HCT116 (cell line): ENCODE results near the gene AP5Z1. TPM values are rescaled to one million over a fixed set of nuclear protein-coding genes. Genes with fewer than 3 reads are reported as not detected.

Experiments
- ATAC-seq: fragments of 200-7000 bp; cut with Tn5 transposase; 2 replicates; pipeline ENCODE4 v1.9.1; 2020; ENCODE audit warnings: mild to moderate bottlenecking, moderate library complexity
- BruUV-seq: library from RNA; stranded (reverse); fragments of 400-500 nt; replicated peaks from 2 replicates; lab custom pipeline; 2021; lab: Mats Ljungman, UMichigan
- CTCF ChIA-PET: fragments of 300-600 bp; sonication (Branson Sonifier 250); formaldehyde crosslinking; loops from one replicate; lab custom pipeline; 2021; ENCODE audit warnings: antibody characterized with exemption; lab: Charles Lee
- POLR2A ChIA-PET: fragments of 300-600, 350-600 bp; sonication (Branson Sonifier 250); formaldehyde crosslinking; loops from one replicate; lab custom pipeline; 2021; ENCODE audit warnings: antibody characterized with exemption; lab: Charles Lee
- RAD21 ChIA-PET, 2 experiments: fragments of 300-600 bp; sonication (Branson Sonifier 250); formaldehyde crosslinking; loops; one replicate each; lab custom pipeline; 2023; ENCODE audit warnings: low total read pairs in 2 of 2; ENCODE audit not compliant: uncharacterized antibody in 2 of 2, unreplicated experiment in 2 of 2, low non-redundant PET in 1 of 2; lab: Charles Lee
- DNase-seq: peaks from one replicate; pipeline ENCODE4 v3.0.0-alpha.2; 2010; ENCODE audit warnings: low read depth, low spot score
- H2AFZ ChIP-seq: fragments of 200-600 bp; shearing (Covaris generic), sonication (generic); 2 replicates; pipeline ENCODE4 v1.6.1; 2017; ENCODE audit warnings: low read depth, mixed run types, mixed read lengths, antibody characterized with exemption, low read length; ENCODE audit not compliant: poor library complexity, severe bottlenecking
- H3K27ac ChIP-seq: 2 replicates; pipeline ENCODE4 v1.5.1; 2012; ENCODE audit warnings: low read depth, low read length
- H3K27me3 ChIP-seq: fragments of 200-600 bp; sonication (generic); 2 replicates; pipeline ENCODE4 v1.6.1; 2016; ENCODE audit warnings: mixed run types, low read length, mixed read lengths; ENCODE audit not compliant: insufficient read depth
- H3K36me3 ChIP-seq, 2 experiments: fragments of 200-500 bp in 1 of 2; fragments of 200-600 bp in 1 of 2; sonication (Bioruptor generic) in 1 of 2; sonication (generic) in 1 of 2; 2 replicates each; pipeline versions ENCODE4 v1.5.1 to v1.6.1; 2014 to 2016; ENCODE audit warnings: low read length in 2 of 2, inconsistent platforms in 1 of 2, mixed read lengths in 1 of 2, mixed run types in 1 of 2; ENCODE audit not compliant: insufficient read depth in 2 of 2, control insufficient read depth in 1 of 2
- H3K4me1 ChIP-seq, 2 experiments: fragments of 200-600 bp in 1 of 2; sonication (generic) in 1 of 2; 2 replicates each; pipeline versions ENCODE4 v1.5.1 to v1.6.1; 2012 to 2017; ENCODE audit warnings: low read length in 2 of 2, inconsistent platforms in 1 of 2, mild to moderate bottlenecking in 1 of 2, mixed read lengths in 1 of 2, mixed run types in 1 of 2, moderate library complexity in 1 of 2; ENCODE audit not compliant: insufficient read depth in 2 of 2, control insufficient read depth in 1 of 2
- H3K4me2 ChIP-seq: fragments of 200-600 bp; sonication (generic); 2 replicates; pipeline ENCODE4 v1.6.1; 2017; ENCODE audit warnings: mixed run types, low read length, mixed read lengths
- H3K4me3 ChIP-seq, 2 experiments: fragments of 200-600 bp in 1 of 2; sonication (generic) in 1 of 2; replicated peaks in 1 of 2; 2 replicates each; pipeline ENCODE4 v1.5.1; 2011 to 2016; ENCODE audit warnings: low read length in 2 of 2, control low read depth in 1 of 2, low read depth in 1 of 2, mild to moderate bottlenecking in 1 of 2, mixed read lengths in 1 of 2, mixed run types in 1 of 2
- H3K79me2 ChIP-seq: fragments of 200-600 bp; sonication (generic); 2 replicates; pipeline ENCODE4 v1.6.1; 2017; ENCODE audit warnings: mild to moderate bottlenecking, mixed run types, low read length, moderate library complexity, mixed read lengths; ENCODE audit not compliant: insufficient read depth
- H3K9ac ChIP-seq: fragments of 200-600 bp; sonication (generic); 2 replicates; pipeline ENCODE4 v1.6.1; 2016; ENCODE audit warnings: low read length, mixed read lengths
- H3K9me2 ChIP-seq: fragments of 200-600 bp; sonication (generic), shearing (Covaris generic); 2 replicates; pipeline ENCODE4 v1.6.1; 2017; ENCODE audit warnings: mixed run types, mild to moderate bottlenecking, moderate library complexity; ENCODE audit not compliant: insufficient read depth
- H3K9me3 ChIP-seq, 2 experiments: fragments of 200-500 bp in 1 of 2; fragments of 200-600 bp in 1 of 2; sonication (Bioruptor generic) in 1 of 2; sonication (generic) in 1 of 2; 2 replicates each; pipeline ENCODE4 v1.6.1; 2014 to 2017; ENCODE audit warnings: low read length in 2 of 2, mixed read lengths in 2 of 2, inconsistent platforms in 1 of 2, low read depth in 1 of 2, mild to moderate bottlenecking in 1 of 2, mixed run types in 1 of 2, moderate library complexity in 1 of 2; ENCODE audit not compliant: control insufficient read depth in 1 of 2, insufficient read depth in 1 of 2
- H4K20me1 ChIP-seq: fragments of 200-600 bp; sonication (generic), shearing (Covaris generic); 2 replicates; pipeline ENCODE4 v1.6.1; 2017; ENCODE audit warnings: mixed run types, mild to moderate bottlenecking, moderate library complexity; ENCODE audit not compliant: insufficient read depth
- ATF3 ChIP-seq: IDR thresholded peaks from 2 replicates; pipeline ENCODE4 v1.6.1; 2012
- CBX3 ChIP-seq: IDR thresholded peaks from 2 replicates; pipeline ENCODE4 v1.6.1; 2012; ENCODE audit warnings: low read depth
- CTCF ChIP-seq, 3 experiments: fragments of 200-600 bp in 1 of 3; sonication (generic) in 1 of 3; IDR thresholded peaks in 2 of 3; conservative IDR thresholded peaks in 1 of 3; 2 replicates each; pipeline ENCODE4 v1.5.1; 2012 to 2017; ENCODE audit warnings: low read depth in 2 of 3, low read length in 2 of 3, antibody characterized with exemption in 1 of 3, borderline replicate concordance in 1 of 3, control low read depth in 1 of 3, mild to moderate bottlenecking in 1 of 3, mixed read lengths in 1 of 3, mixed run types in 1 of 3, moderate library complexity in 1 of 3; ENCODE audit not compliant: insufficient read depth in 1 of 3
- ELF1 ChIP-seq: IDR thresholded peaks from 2 replicates; pipeline ENCODE4 v1.6.1; 2012; ENCODE audit warnings: low read depth, borderline replicate concordance
- EZH2 ChIP-seq: fragments of 200-600 bp; sonication (generic); IDR thresholded peaks from 2 replicates; pipeline ENCODE4 v1.6.1; 2017; ENCODE audit warnings: antibody characterized with exemption, mixed run types
- EZH2phosphoT487 ChIP-seq: fragments of 200-600 bp; IDR thresholded peaks from 2 replicates; pipeline ENCODE4 v1.6.1; 2018; ENCODE audit warnings: antibody characterized with exemption, borderline replicate concordance
- JUND ChIP-seq: IDR thresholded peaks from 2 replicates; pipeline ENCODE4 v1.6.1; 2012
- POLR2A ChIP-seq: IDR thresholded peaks from 2 replicates; pipeline ENCODE4 v1.7.0; 2011; ENCODE audit warnings: borderline replicate concordance; ENCODE audit not compliant: insufficient read depth, insufficient read length; ENCODE audit errors: extremely low read depth
- POLR2AphosphoS5 ChIP-seq: IDR thresholded peaks from 2 replicates; pipeline ENCODE4 v1.6.1; 2011; ENCODE audit warnings: mild to moderate bottlenecking, low read depth, low read length, moderate library complexity
- RAD21 ChIP-seq: IDR thresholded peaks from 2 replicates; pipeline ENCODE4 v1.6.1; 2012; ENCODE audit warnings: low read depth, mild to moderate bottlenecking
- SP1 ChIP-seq: IDR thresholded peaks from 2 replicates; pipeline ENCODE4 v1.6.1; 2012; ENCODE audit warnings: low read depth
- SRF ChIP-seq: IDR thresholded peaks from 2 replicates; pipeline ENCODE4 v1.6.1; 2012; ENCODE audit warnings: low read depth
- ZBTB33 ChIP-seq: IDR thresholded peaks from 2 replicates; pipeline ENCODE4 v1.6.1; 2011; ENCODE audit warnings: mild to moderate bottlenecking, low read length, moderate library complexity; ENCODE audit not compliant: insufficient replicate concordance; ENCODE audit errors: extremely low read depth
- ZFX ChIP-seq: fragments of 450-650 bp; IDR thresholded peaks from 2 replicates; pipeline ENCODE4 v1.6.1; 2017
- ZNF274 ChIP-seq: fragments of 200-500 bp; sonication (Bioruptor generic); IDR thresholded peaks from 2 replicates; pipeline ENCODE4 v1.6.1; 2014; ENCODE audit warnings: mild to moderate bottlenecking, low read depth, low read length, inconsistent platforms
- intact Hi-C: fragments of 100-400 bp; cut with micrococcal nuclease; formaldehyde crosslinking; loops from 2 replicates; pipeline ENCODE4 v1.10.0; 2022
- total RNA-seq: library from RNA; stranded (reverse); gene quantifications from one replicate; pipeline ENCODE4 v1.2.1, GENCODE V29; 2021; ENCODE audit not compliant: unreplicated experiment

The AP5Z1 gene
- total RNA-seq, 1 experiment from 2014 or later = 23.2 TPM

GRCh38 chr7:4818000-4818794, 42.8 kb downstream of the AP5Z1 start:
- H3K27ac ChIP-seq = no peak overlapping the region
- ChIA-PET RAD21 (no interaction called here), CTCF (no interaction called here), POLR2A (no interaction called here)
- DNase-seq (no peak), ATAC-seq (no peak)
- H3K9ac ChIP-seq = no peak overlapping the region
- H3K36me3 ChIP-seq = no peaks in the 10 kb centered on the region
- intact Hi-C loops = no loop called here
- no peaks in the 10 kb centered on the region for H3K4me1 ChIP-seq
- H3K79me2 ChIP-seq = no peaks in the 10 kb centered on the region
- H3K4me3 ChIP-seq = no peak overlapping the region
- no peaks in the 10 kb centered on the region for H3K9me2 ChIP-seq
- no peaks in the 10 kb centered on the region for H4K20me1 ChIP-seq
- no peak overlapping the region for H2AFZ ChIP-seq
- no TSS peak for BruUV-seq
- H3K27me3 ChIP-seq = no peaks in the 10 kb centered on the region
- no peak overlapping the region for H3K4me2 ChIP-seq
- no peak for TF ChIP-seq POLR2AphosphoS5
- no peak for TF ChIP-seq ZBTB33
- no peak for TF ChIP-seq JUND
- no peak for TF ChIP-seq RAD21
- no peak for TF ChIP-seq POLR2A
- no peak for TF ChIP-seq CBX3
- TF ChIP-seq SP1 = no peak
- no peak for TF ChIP-seq EZH2phosphoT487
- no peak for TF ChIP-seq ZNF274
- no peak for TF ChIP-seq EZH2
- TF ChIP-seq SRF = no peak
- no peak for TF ChIP-seq ATF3
- TF ChIP-seq ELF1 = no peak
- TF ChIP-seq ZFX = no peak
- no peak for TF ChIP-seq CTCF (IDR thresholded peaks at IDR 0.05 in 2 of 3, conservative IDR thresholded peaks at IDR 0.05 in 1 of 3; ENCODE audit: borderline replicate concordance in 1 of 3, insufficient read depth in 1 of 3, low read depth in 2 of 3, low read length in 2 of 3)
- TF ChIP-seq, all 23 proteins: peak for 0
- H3K9me3 ChIP-seq = no peaks in the 10 kb centered on the region
